Measurements from ENCODE around the gene LRRC25.
A peak's percentile ranks its signal among the peaks of the same experiment; 100 is the strongest.
"Not testable (repeated sequence)": the region's sequence is repeated elsewhere in the genome, so short reads cannot be mapped to it uniquely, and the experiment has no call there.

Gene LRRC25

GRCh38 chr19:18373892-18374629 lies 23.4 kb downstream of the LRRC25 start:
- peak; percentile 59 for DNase-seq

GRCh38 chr19:18373407-18373891 lies 24.0 kb downstream of the LRRC25 start:
- no peak for DNase-seq

GRCh38 chr19:18368504-18369222 lies 28.8 kb downstream of the LRRC25 start:
- DNase-seq: no peak

- DNase-seq: no peak
Measured at GRCh38 chr19:18366021-18366435, 31.4 kb downstream of the LRRC25 start.

- DNase-seq: no peak
Measured at GRCh38 chr19:18364826-18365528, 32.4 kb downstream of the LRRC25 start.

- DNase-seq: not testable (repeated sequence)
Measured at GRCh38 chr19:18364277-18364825, 33.1 kb downstream of the LRRC25 start.

GRCh38 chr19:18363787-18364186 lies 33.6 kb downstream of the LRRC25 start:
- DNase-seq: no peak

- no peak for DNase-seq
Measured at GRCh38 chr19:18362934-18363542, 34.4 kb downstream of the LRRC25 start.

- DNase-seq: no peak
Measured at GRCh38 chr19:18361646-18362045, 35.8 kb downstream of the LRRC25 start.

GRCh38 chr19:18357041-18357440 lies 40.4 kb downstream of the LRRC25 start:
- no peak for DNase-seq

GRCh38 chr19:18354743-18355142 lies 42.7 kb downstream of the LRRC25 start:
- DNase-seq: not testable (repeated sequence)

GRCh38 chr19:18353378-18354005 lies 43.9 kb downstream of the LRRC25 start:
- no peak for DNase-seq

- no peak for DNase-seq
Measured at GRCh38 chr19:18351544-18351943, 45.9 kb downstream of the LRRC25 start.

GRCh38 chr19:18350490-18350889 lies 46.9 kb downstream of the LRRC25 start:
- DNase-seq: no peak

- DNase-seq: no peak
Measured at GRCh38 chr19:18349524-18350128, 47.8 kb downstream of the LRRC25 start.

- DNase-seq: not testable (repeated sequence)
Measured at GRCh38 chr19:18348818-18349339, 48.5 kb downstream of the LRRC25 start.

- DNase-seq: no peak
Measured at GRCh38 chr19:18348171-18348570, 49.3 kb downstream of the LRRC25 start.

GRCh38 chr19:18346091-18346490 lies 51.3 kb downstream of the LRRC25 start:
- DNase-seq: no peak

- no peak for DNase-seq
Measured at GRCh38 chr19:18345296-18345695, 52.1 kb downstream of the LRRC25 start.

- DNase-seq: peak; percentile 34
Measured at GRCh38 chr19:18344582-18344950, 52.9 kb downstream of the LRRC25 start.

GRCh38 chr19:18342090-18342632 lies 55.3 kb downstream of the LRRC25 start:
- DNase-seq: no peak
